HAP-1 (cell line): ENCODE measurements around the gene CDH13.

Experiments used
- DNase-seq, 2 experiments: peaks; one replicate each; pipeline ENCODE4 v3.0.0-alpha.2; 2016 to 2020; ENCODE audit warnings: low spot score in 2 of 2
- H3K27me3 ChIP-seq: fragments of 250-450 bp; sonication (Bioruptor Pico); 2 replicates; pipeline ENCODE4 v1.5.1; 2020; ENCODE audit warnings: low read depth, mild to moderate bottlenecking, moderate library complexity
- H3K36me3 ChIP-seq: fragments of 250-450 bp; sonication (Bioruptor Pico); replicated peaks from 2 replicates; pipeline ENCODE4 v1.5.1; 2020; ENCODE audit warnings: mild to moderate bottlenecking
- H3K4me1 ChIP-seq: fragments of 250-450 bp; sonication (Bioruptor Pico); 2 replicates; pipeline ENCODE4 v1.5.1; 2020; ENCODE audit warnings: mild to moderate bottlenecking
- H3K4me3 ChIP-seq: fragments of 250-450 bp; sonication (Bioruptor Pico); 2 replicates; pipeline ENCODE4 v1.5.1; 2020; ENCODE audit warnings: mild to moderate bottlenecking, moderate library complexity
- H3K9me3 ChIP-seq: fragments of 250-450 bp; sonication (Bioruptor Pico); 2 replicates; pipeline ENCODE4 v1.5.1; 2020; ENCODE audit warnings: mild to moderate bottlenecking, moderate library complexity
- in situ Hi-C: fragments of 300-500 bp; cut with MboI; formaldehyde crosslinking; loops from 3 replicates; pipeline ENCODE4 v1.14.3; 2020; ENCODE audit warnings: low sequenced_read_pairs, inconsistent platforms, mixed read lengths

Gene CDH13

GRCh38 chr16:83300326-83300725 lies 673.6 kb downstream of the CDH13 start:
- Histone ChIP-seq H3K27me3 (no peaks in the 10 kb centered on the region), H3K36me3 (no peaks in the 10 kb centered on the region), H3K4me3 (no peak overlapping the region), H3K9me3 (no peaks in the 10 kb centered on the region), H3K4me1 (no peaks in the 10 kb centered on the region)
- DNase-seq: no peak
- in situ Hi-C loops: no loop called here

GRCh38 chr16:83301971-83302370 lies 675.2 kb downstream of the CDH13 start:
- in situ Hi-C loops: no loop called here
- H3K4me1 ChIP-seq: no peaks in the 10 kb centered on the region
- H3K4me3 ChIP-seq: no peak overlapping the region
- no peak for DNase-seq
- no peaks in the 10 kb centered on the region for H3K9me3 ChIP-seq
- H3K36me3 ChIP-seq: no peaks in the 10 kb centered on the region
- H3K27me3 ChIP-seq: no peaks in the 10 kb centered on the region; the same call in 1 of the 2 replicates

- DNase-seq: no peak
- Histone ChIP-seq H3K4me3 (no peak overlapping the region), H3K9me3 (no peaks in the 10 kb centered on the region), H3K36me3 (no peaks in the 10 kb centered on the region), H3K27me3 (no peaks in the 10 kb centered on the region; the same call in 1 of the 2 replicates), H3K4me1 (no peaks in the 10 kb centered on the region)
- in situ Hi-C loops: no loop called here
Measured at GRCh38 chr16:83302853-83303252, 676.1 kb downstream of the CDH13 start.

GRCh38 chr16:83305092-83305491 lies 678.3 kb downstream of the CDH13 start:
- DNase-seq: no peak
- no peak overlapping the region for H3K4me3 ChIP-seq
- H3K36me3 ChIP-seq: no peaks in the 10 kb centered on the region
- H3K27me3 ChIP-seq: no peaks in the 10 kb centered on the region; the same call in 1 of the 2 replicates
- in situ Hi-C loops: no loop called here
- no peaks in the 10 kb centered on the region for H3K4me1 ChIP-seq
- no peaks in the 10 kb centered on the region for H3K9me3 ChIP-seq

GRCh38 chr16:83306961-83307593 lies 680.3 kb downstream of the CDH13 start:
- no peaks in the 10 kb centered on the region for H3K9me3 ChIP-seq
- H3K4me3 ChIP-seq: no peak overlapping the region
- in situ Hi-C loops: no loop called here

GRCh38 chr16:83307594-83307992 lies 680.8 kb downstream of the CDH13 start:
- H3K4me1 ChIP-seq: no peaks in the 10 kb centered on the region
- in situ Hi-C loops: no loop called here
- no peak for DNase-seq
- H3K9me3 ChIP-seq: no peaks in the 10 kb centered on the region
- H3K27me3 ChIP-seq: no peaks in the 10 kb centered on the region; the same call in 1 of the 2 replicates
- no peak overlapping the region for H3K4me3 ChIP-seq
- H3K36me3 ChIP-seq: no peaks in the 10 kb centered on the region

More at GRCh38 chr16:83306961-83307593, 680.3 kb downstream of the CDH13 start:
- Histone ChIP-seq H3K36me3 (no peaks in the 10 kb centered on the region), H3K27me3 (no peaks in the 10 kb centered on the region; the same call in 1 of the 2 replicates), H3K4me1 (no peaks in the 10 kb centered on the region)
- DNase-seq: no peak

- H3K4me1 ChIP-seq: no peaks in the 10 kb centered on the region
- no peak overlapping the region for H3K4me3 ChIP-seq
- no peaks in the 10 kb centered on the region for H3K36me3 ChIP-seq
- in situ Hi-C loops: no loop called here
- H3K27me3 ChIP-seq: no peaks in the 10 kb centered on the region; the same call in 1 of the 2 replicates
- no peaks in the 10 kb centered on the region for H3K9me3 ChIP-seq
- DNase-seq: no peak
Measured at GRCh38 chr16:83308414-83308813, 681.6 kb downstream of the CDH13 start.

- Histone ChIP-seq H3K27me3 (no peaks in the 10 kb centered on the region; the same call in 1 of the 2 replicates), H3K4me3 (no peak overlapping the region), H3K36me3 (no peaks in the 10 kb centered on the region), H3K9me3 (no peaks in the 10 kb centered on the region), H3K4me1 (no peaks in the 10 kb centered on the region)
- in situ Hi-C loops: no loop called here
- no peak for DNase-seq
Measured at GRCh38 chr16:83310816-83311215, 684.0 kb downstream of the CDH13 start.

- Histone ChIP-seq H3K9me3 (no peaks in the 10 kb centered on the region), H3K4me3 (no peak overlapping the region), H3K36me3 (no peaks in the 10 kb centered on the region), H3K27me3 (no peaks in the 10 kb centered on the region), H3K4me1 (no peaks in the 10 kb centered on the region)
- in situ Hi-C loops: no loop called here
- no peak for DNase-seq
Measured at GRCh38 chr16:83312015-83312717, 685.4 kb downstream of the CDH13 start.

- in situ Hi-C loops: no loop called here
- DNase-seq: no peak
- no peaks in the 10 kb centered on the region for H3K36me3 ChIP-seq
- no peaks in the 10 kb centered on the region for H3K27me3 ChIP-seq
- no peak overlapping the region for H3K4me3 ChIP-seq
- H3K9me3 ChIP-seq: no peaks in the 10 kb centered on the region
- no peaks in the 10 kb centered on the region for H3K4me1 ChIP-seq
Measured at GRCh38 chr16:83312718-83313245, 686.0 kb downstream of the CDH13 start.

- no peaks in the 10 kb centered on the region for H3K4me1 ChIP-seq
- in situ Hi-C loops: no loop called here
- H3K36me3 ChIP-seq: no peaks in the 10 kb centered on the region
- no peaks in the 10 kb centered on the region for H3K9me3 ChIP-seq
- DNase-seq: no peak
- no peak overlapping the region for H3K4me3 ChIP-seq
- no peaks in the 10 kb centered on the region for H3K27me3 ChIP-seq
Measured at GRCh38 chr16:83315271-83315670, 688.5 kb downstream of the CDH13 start.

- no peaks in the 10 kb centered on the region for H3K36me3 ChIP-seq
- in situ Hi-C loops: no loop called here
- no peaks in the 10 kb centered on the region for H3K9me3 ChIP-seq
- H3K27me3 ChIP-seq: no peaks in the 10 kb centered on the region
- no peaks in the 10 kb centered on the region for H3K4me1 ChIP-seq
- no peak for DNase-seq
- H3K4me3 ChIP-seq: no peak overlapping the region
Measured at GRCh38 chr16:83316458-83316857, 689.7 kb downstream of the CDH13 start.

GRCh38 chr16:83318390-83318789 lies 691.6 kb downstream of the CDH13 start:
- no peaks in the 10 kb centered on the region for H3K4me1 ChIP-seq
- DNase-seq: no peak
- H3K4me3 ChIP-seq: no peak overlapping the region
- no peaks in the 10 kb centered on the region for H3K36me3 ChIP-seq
- no peaks in the 10 kb centered on the region for H3K27me3 ChIP-seq
- no peaks in the 10 kb centered on the region for H3K9me3 ChIP-seq
- in situ Hi-C loops: no loop called here

GRCh38 chr16:83328936-83329335 lies 702.2 kb downstream of the CDH13 start:
- Histone ChIP-seq H3K27me3 (no peaks in the 10 kb centered on the region), H3K4me1 (no peaks in the 10 kb centered on the region), H3K36me3 (no peaks in the 10 kb centered on the region), H3K4me3 (no peak overlapping the region), H3K9me3 (no peaks in the 10 kb centered on the region)
- in situ Hi-C loops: no loop called here
- DNase-seq: no peak
